Measurements from ENCODE around the gene CA4.

CA4 gene

DNA sequence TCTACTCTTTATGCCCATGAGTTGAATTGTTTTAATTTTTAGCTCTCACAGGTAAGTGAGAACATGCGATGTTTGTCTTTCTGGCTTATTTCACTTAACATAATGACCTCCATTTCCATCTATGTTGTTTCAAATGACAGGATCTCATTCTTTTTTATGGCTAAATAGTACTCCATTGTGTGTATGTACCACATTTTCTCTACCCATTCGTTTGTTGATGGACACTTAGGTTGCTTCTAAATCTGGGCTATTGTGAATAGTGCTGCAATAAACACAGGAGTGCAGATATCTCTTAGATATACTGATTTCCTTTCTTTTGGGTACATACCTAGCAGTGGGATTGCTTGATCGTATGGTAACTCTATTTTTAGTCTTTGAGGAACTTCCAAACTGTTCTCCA lies 19.3 kb upstream of the CA4 start:
- DNase-seq (ENCODE audit: low read depth in 2 of 2), result no peak

DNA sequence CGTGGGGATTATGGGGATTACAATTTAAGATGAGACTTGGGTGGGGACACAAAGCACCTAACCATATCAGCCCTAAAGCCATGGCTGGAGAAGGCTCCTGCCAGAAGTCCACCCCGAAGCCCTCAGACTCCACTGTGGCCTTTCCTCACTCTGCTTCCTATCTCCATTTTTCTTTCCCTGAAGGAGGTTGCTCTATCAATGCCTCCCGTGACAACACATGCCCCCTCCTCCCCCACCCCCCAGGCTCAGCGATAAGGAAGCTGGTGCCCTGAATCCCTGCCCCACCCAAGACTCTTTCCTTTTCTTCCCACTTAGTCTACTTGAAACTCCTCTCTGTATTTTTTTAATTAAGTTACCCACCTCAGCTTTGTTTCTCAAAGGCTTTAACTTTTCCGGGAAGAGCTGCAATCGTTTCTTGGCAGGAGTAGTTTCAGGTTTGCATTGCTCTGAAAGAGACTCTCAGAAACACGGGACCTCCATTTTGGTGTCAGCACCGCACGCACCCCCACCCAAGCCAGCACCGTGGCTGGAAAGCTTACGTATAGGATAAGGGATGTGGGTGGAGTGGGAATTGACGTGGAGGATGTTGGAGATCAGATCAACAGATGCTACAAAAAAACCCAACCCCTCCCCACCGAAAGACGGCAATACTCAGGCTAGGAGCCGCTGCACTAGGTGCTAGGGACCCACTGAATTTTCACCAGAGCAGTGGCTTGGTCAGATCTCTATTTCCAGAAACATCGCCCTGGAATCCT lies 15.2 kb upstream of the CA4 start:
- DNase-seq (ENCODE audit: low read depth in 2 of 2), result no peak

DNA sequence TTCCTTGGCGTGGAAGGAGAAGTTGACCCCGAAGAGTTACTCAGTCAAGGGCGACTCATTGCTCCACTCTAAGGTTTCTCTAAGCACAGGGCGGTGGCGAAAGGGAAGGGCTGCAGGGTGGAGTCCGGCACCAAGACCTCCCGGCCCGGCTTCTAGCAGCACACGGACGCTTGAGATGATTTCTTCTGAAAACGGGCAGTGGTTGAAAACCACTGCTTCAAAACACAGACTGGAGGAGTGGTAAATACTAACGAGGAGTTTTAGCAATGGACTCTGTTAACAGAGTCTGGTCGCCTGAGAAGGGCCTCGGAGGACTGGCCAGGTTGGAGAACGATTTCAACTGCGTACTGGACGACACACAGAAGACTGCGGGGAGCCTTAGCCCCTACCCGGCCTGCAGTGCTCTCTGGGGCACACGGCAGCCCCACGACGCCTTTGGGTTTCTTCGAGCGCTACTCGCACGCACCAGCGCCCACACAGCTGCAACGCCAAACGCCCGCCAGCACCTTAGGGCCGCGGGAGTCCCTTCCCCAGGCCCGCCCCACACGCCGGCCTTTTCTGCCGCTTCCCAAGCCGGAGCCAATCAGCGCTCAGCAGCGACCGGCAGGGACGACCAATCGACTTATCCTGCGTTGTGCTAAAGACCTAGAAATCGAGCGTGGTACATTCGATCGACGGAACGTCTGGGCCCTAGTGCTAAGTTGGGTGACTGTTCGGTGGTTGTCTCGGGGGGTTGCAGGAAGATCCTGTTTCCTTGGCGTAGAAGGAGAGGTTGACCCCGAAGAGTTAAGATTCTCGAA lies 14.4 kb upstream of the CA4 start:
- DNase-seq (ENCODE audit: low read depth in 2 of 2), result peak; percentile 70 to 78

DNA sequence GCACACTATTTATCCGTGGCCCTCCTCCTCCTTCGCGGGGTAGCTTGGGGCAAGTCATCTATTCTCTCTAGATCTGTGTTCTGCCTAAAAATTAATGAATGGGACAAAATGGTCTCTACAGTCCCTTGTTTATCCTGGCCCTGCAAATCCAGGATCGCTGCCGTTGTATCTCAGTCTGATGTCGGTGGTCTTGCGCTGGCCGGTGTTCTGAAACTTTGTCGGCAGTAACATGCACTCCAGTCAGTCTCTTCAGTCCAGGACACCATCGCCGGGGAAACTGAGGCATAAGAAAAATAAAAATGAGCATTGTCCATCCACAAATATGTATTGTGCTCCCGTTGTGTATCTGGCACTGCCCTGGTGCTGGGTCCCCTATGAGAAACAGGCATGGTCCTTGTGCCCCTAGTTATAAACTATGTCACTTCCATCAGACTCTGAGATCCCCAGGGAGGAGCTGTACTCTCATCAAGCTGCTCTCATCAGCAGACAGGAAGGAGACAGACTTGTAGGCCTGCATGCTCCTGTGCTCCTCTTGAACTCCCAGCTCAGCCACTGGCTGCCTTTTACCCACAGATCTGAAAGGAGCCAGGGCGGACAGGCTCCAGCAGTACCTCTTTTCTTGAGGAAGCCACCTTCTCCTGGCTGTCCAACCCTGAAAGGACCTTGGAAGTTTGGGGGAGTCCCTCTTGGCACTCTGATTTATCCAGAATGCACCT lies 13.7 kb upstream of the CA4 start:
- DNase-seq (ENCODE audit: low read depth in 2 of 2), result no peak

DNA sequence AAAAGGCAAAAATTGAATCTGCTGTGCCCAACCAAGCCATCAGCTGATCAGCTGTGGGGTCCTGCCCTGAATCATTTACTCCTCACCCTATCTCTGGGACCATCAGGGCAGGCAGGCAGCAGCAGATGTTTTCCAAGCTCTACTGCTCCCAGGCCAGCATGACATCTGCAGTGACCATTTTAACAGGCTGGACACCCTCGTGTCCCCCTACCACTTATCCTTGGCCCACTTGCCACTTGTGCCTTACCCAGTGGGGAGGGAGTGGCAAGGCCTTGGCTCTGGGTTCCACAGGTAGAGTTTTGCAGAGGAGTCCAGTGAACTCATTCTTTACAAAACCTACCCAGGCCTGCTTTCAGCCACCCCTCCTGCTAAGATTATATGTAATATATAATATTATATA lies 12.0 kb upstream of the CA4 start:
- DNase-seq (ENCODE audit: low read depth in 2 of 2), result no peak

DNA sequence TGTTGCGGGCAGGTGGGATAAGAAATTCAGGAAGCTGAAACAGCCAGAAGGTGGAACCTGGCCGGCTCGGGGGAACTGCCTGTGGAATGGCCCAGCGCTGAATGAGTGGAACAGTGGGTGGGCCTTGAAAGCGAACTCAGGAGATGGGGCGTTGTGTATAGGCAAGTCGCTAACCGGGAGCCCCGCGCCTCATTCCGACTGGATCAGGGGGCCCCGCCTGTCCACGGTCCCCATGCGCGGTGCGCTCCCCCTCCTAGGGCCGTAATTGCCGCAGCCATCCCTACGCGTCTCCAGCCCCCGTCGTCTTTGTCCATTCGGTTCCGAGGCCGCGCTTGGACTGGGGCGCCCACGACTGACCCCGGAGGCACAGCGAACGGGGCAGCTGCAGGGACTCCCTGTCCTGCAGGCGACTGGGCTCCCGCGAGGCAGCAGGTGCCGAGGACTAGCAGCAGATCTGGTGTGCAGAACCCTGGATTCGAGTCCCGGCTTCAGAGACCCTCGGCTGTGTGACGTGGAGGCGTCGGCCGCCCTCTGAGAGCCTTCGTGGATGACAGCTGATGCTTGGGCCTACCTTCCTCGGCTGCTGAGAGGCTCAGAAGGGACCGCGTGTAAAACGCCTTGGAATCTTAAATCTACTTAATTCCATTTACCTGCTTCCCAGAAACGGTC lies 10.9 kb upstream of the CA4 start:
- no peak for DNase-seq (ENCODE audit: low read depth in 2 of 2)

DNA sequence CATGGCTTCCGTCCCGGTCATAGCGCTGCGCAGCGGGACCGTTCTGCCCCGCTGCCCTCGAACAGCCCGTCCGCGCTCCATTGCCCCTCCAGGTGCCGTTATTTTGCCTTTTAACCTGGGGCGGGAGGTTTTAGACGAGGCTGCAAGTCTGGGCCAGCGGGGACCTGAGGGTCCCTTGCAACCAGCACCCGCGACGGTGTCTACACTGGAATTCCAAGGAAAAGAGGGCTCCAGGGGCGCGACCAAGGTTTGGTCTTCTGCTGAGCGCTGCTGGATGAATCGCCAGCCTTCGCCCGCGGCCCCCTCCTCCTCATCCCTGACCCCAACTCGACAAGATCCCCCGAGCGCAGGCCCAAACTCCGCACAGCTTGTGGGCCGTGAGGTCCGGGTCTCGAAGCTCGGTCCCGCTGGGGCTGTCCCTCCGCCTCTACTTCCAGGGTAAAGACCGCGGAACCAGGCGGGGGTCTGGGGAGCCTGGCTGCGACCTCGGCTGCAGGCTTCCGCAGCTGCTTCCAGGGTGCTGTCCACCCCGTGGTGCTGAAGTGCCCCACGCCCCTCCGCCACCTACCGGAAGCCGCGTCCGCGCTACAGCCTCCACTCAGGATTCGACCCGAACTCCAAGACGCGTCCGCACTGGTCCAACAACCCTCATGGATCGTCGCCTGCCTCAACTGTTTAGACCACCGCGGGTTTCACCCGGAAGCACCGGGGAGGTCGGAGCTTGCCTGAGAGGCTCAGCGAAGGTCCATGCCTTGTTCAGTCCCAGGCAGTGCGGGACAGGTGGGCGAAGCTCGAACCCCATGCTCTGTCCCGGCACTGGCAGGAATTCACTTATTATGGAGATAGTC lies 10.1 kb upstream of the CA4 start:
- peak; percentile 46 to 53 for DNase-seq (ENCODE audit: low read depth in 2 of 2)

DNA sequence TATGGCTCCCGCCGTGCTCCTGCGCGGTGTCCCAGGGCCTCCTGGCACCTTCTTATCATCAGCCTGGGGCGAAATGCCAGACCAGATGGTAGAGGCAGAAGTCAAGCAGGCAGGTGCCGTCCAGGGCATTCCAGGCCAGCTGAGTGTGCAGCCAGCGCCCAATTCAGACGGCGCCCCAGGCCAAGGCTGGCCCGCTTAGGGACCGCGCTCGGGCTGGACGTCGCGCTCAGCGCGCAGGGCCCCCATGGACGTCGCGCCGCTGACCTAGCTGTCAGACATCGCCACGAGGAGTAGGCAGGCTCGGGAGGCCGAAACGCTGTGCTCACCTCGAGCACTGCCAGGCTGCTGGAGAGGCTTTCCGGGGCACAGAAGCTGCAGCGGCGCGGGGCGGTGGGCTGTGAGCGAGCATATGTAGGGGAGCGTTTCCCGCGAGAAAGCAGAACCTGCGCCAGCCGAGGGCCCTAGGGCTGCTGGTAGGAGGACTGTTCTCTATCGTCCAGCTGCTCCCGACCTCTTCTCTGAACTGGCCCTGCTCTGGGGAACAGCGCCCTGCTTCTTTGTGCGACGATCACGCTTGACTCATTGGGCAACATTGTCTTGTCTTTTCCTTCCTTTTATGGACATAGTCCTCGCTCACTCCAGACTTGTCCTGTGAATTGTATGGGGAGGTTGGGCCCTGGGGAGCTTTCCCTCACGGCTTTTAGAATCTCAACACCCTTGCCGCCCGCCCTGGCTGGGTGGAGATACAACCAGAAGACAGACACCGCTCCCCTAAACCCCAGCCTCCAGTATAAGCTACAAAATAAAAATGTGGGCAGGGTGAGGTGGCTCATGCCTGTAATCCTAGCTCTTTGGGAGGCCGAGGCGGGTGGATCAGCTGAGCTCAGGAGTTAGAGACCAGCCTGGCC lies 8.4 kb upstream of the CA4 start:
- DNase-seq (ENCODE audit: low read depth in 2 of 2), result no peak

DNA sequence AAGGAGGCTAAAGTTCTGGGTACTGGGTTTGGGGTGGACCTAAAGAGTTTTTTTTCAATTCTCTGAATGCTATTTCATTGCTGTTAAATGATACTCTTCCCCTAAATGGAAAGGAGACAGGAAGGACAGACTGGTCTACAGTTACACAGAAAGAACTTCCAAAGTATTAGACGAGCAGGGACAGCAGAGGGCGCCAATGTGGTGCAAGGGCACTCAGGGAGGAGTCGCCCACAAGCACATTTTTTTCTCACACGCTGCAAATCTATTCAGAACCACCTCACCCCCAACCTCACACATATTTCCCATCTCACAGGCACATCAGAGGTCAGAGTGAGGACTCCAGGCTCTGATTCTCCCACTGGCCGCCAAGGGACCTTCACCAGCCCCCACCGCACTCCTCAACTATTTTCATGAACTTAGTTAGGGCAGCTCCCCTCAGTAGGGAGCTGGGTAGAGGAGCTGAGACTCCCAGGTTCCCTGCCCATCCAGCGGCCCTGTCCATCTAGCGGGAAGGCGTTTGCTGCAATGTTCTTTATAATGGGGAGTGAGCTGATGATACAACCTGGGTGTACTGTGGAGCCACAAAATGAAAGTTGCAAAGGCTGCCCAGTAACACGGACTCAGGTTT lies 6.8 kb upstream of the CA4 start:
- DNase-seq (ENCODE audit: low read depth in 2 of 2), result peak; percentile 64 to 78

DNA sequence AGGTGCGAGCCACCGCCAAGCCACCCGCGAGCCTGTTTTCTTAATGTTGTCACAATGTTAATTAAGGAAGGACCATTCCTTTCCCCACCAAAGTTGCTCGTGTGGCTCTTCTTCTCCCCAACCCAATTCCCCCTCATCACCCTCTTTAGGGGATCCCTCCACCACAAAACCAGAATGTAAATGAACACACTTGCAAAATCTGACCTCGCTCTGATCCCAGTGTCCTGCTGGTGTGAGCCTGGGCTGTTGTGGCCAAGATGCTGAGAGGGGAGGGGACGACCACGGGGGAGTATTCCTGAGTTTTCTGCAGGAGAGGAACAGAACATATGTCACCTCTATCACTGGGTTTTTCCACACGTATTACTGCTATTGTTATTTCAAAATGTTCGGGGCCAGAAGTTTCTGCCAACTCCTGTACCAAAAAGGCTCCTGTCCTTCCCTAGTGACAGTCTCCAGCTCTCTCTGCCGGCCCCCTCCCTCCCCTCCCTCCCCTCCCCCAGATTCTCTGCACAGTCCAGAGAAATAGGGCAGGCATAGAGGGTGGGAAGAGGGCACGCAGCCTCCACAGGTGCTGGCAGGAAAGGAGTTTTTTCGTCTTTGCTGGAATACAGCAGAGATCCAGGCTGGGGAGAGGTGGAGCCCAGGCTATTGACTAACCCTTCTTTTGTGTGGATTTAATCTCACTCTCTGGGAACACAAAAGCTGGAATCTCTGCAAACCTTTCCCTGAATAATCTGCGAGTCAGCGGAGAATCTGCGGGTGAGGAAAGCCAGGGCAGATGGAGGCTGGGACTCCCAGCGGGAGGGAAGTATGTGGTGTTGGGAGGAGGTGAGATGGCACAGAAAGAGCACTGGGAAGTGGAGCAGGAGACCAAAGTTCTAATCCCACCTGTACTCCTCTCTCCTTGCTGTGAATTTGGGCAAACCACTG lies 4.5 kb upstream of the CA4 start:
- no peak for DNase-seq (ENCODE audit: low read depth in 2 of 2)

DNA sequence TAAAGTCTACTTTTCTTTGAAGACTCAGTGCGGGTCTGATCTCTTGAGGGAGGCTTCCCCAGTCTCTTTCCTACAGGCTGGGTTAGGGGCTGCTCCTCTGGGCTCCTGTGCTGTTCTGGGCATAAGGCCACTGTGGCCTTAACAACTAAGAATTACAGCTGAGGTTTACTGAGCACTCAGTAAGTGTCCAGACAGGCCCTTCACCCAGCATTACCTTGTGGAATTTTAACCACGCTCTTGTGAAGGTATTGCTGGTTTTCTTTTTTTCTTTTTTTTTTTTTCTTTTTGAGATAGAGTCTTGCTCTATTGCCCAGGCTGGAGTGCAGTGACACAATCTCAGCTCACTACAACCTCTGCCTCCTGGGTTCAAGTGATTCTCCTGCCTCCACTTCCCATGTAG lies 3.6 kb upstream of the CA4 start:
- no peak for DNase-seq (ENCODE audit: low read depth in 2 of 2)

DNA sequence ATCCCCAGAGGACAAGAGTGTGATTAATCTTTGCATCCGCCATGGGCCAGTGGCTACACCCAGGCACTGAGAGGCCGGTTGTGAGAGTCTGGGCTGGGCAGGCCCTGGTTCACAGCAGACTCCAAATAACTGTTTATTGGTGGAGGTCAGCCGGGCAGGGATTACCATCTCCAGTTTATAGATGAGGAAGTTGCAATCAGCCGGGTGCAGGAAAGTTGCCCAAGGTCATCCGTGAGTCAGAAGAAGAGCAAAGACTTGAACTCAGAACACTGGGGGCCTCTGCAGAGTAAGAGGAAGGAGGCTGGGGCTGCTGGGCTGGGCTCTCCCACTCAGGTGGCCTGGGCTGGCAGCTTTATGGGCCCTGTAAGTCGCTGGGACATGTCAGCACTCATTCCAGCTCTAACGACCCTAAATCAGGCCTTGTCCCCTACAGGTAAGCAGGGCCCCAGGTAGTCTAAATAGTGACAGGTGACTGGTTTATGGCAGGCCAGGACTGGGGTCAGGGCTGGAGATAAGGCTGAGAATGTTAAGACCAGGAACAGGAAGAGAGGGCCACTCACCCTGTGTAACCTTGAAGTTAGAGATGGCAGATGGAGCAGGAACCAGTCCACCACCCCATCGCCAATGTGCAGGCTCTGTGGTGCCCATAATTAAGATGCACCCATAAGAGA lies 2.1 kb upstream of the CA4 start:
- no peak for DNase-seq (ENCODE audit: low read depth in 2 of 2)

DNA sequence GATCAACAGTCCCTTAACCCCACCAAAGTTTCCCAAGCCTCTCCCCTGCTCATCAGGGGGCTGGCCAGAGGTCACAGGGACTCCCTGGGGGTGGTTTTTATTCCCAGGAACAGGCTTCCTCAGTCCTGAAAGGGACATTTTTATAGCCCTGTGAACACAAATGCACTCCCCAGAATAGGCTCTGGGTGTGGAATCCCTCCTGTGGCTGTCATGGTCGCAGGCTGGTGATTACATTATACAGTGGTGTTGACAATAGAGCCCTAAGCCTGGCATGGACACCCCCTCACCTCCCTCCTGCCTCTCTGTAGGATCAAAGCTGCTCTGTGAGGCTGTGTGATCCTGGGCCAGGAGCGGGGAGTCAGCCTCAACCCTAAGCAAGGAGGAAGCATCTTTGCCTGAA lies 1.4 kb upstream of the CA4 start:
- no peak for DNase-seq (ENCODE audit: low read depth in 2 of 2)

DNA sequence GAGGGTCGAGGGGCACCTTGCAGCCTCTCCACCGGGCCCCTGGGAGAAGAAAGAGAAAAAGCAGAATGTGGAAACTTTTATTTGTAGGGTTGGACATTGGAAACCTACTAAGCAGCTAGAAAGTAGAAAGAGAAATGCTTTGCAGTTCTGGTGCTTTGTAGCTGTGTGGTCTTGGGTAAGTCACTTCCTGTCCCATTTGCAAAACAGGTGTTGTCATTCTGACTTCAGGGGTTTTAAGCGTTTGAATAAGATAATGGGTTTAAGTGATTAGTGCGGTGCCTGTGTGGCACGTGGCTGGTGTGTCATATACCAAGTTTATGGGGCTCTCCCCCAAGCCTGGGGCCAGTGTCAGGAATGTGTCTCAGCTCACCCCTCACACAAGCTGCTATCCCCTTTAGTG lies 1.6 kb downstream of the CA4 start:
- no peak for DNase-seq (ENCODE audit: low read depth in 2 of 2)

DNA sequence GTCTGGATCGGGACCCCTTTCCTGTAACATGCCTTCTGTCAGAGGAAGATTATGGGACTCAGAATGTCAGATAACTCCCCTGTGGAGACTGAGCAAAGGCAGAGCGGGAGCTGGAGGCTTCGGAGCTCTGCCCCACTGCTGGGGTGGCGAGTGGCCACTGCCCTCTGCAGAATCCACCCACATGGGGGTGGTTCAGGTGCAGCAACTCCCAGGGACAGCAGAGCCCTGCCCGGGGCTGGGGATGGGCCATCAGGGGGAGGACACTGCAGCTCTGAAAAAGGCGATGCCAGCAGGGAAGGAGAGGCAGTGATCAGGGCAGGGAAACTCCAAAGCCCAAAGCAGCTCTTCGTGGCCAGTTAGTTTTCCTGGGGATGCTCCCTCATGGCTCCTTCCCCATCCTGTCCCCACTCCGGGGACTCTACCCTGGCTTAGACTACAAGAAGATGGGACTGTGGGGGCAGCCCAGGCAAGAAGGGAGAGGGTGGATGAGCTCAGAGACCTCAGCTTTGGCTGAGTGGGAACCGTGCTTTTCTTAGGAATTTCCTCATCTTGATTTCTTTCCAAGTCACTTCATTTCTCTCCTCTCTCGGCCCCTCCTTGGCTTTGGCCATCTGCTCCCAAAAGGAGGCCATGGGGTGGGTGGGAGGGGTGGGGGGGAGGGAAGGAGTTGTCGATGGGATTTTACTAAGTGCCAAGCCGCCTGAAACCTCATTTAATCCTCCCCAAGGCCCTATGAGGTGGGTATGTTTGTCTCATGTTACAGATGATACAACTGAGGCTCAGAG lies 4.0 kb downstream of the CA4 start:
- DNase-seq (ENCODE audit: low read depth in 2 of 2), result no peak

DNA sequence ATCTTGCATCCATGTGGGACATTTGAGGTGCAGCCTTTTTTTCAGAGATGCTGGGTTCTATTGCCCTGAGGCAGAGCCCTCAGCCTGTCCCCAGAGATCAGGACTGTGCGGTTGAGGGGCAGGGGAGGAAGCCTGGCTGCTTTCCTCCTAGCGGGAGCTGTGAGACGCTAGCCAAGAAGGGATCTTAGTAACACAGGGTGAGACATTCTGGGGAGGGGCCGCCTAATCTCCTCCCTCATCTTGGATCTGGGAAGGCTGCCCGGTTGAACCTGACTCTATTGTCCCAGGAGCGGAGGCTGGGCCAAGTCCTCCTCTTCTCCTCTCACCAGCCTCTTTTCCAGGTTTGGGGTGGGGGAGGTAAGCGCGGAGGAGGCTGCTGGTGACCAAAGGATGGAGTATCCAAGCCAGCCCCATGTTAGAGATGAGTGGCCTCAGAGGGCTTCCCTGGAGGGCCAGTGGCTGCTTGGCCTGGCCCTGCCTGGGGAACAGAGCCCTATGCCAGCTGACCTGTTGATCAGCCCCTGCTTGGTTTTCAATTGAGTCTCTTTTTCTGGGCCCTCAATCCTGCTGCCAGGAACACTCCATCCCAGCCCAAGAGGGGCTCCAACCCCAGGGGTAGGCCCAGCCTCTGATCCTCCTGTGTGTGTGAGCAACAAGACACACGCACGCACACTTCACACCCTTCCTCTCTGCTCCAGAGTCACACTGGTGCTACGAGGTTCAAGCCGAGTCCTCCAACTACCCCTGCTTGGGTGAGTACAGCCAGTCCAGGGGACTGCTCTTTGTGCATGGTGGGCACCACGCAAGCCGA lies 5.0 kb downstream of the CA4 start:
- DNase-seq (ENCODE audit: low read depth in 2 of 2), result no peak

Data from stimulated activated CD8-positive, alpha-beta memory T cell treated with anti-CD3 and anti-CD28 coated beads, Interleukin-2, amount 100 ng/mL, for 48 hours (primary cell).